ENCODE results near the gene DCXR.

The DCXR gene

DNA sequence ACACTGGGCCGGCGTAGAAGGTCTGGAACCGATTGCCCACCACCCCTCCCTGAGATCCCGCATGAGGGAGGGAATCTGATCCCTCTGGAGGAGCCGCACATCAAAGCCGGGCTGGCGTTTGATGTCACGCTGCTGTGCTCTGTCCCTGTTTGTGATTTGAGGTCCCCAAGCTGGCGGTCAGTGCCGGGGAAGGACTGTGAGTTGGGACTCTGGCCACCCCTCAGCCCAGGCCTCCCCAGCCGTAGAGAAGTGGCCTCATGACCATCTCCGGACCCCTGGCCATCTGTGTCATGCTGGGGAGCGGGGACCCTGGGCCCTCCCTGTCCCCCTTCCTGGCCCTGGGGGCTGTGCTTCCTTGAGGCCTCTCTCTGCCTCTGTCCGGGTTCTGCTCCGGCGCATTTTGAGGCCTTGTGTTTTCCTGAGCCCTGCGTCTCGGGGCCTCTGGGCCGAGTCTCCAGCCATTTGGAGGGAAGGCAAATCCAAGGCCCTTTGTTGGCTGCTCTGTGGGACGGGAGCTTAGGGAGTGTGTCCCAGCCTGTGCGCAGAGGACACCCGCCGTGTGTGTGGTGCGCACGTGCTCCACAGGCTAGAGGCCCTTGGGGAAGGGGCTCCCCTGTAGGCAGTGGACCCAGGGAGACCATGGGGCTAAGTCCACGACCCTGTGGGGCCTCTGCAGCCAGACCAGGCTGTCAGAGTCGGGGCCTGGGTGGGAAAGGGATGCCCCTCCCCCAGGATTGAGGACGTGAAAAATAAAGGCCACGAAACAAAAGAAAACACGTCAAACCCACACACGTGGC is 45.0 kb downstream of the DCXR start:
- Histone ChIP-seq H2BK5ac (ENCODE audit: low read depth, low read length, poor library complexity, severe bottlenecking) (no peak overlapping the region), H3K4me3 (ENCODE audit: insufficient read depth in 1 of 2, low read depth in 1 of 2, low read length in 2 of 2) (no peak overlapping the region), H3K36me3 (ENCODE audit: control insufficient read depth in 1 of 2, insufficient read depth in 2 of 2, low read depth in 1 of 2, low read length in 2 of 2) (peaks cover 19 to 78% of the 10 kb centered on the region in 2 experiments), H4K8ac (ENCODE audit: low read length) (peak overlapping the region; percentile 35), H3K27me3 (ENCODE audit: control insufficient read depth in 1 of 2, insufficient read depth in 1 of 2, low read length in 2 of 2) (no peaks in the 10 kb centered on the region), H4K91ac (ENCODE audit: low read length) (peak overlapping the region; percentile 48), H3K14ac (ENCODE audit: low read length in 2 of 2) (peak overlapping the region in 1 of 2 experiments; percentile 59), H2BK120ac (ENCODE audit: low read depth, low read length) (peak overlapping the region; percentile 61), H2AFZ (ENCODE audit: low read depth, low read length) (no peak overlapping the region), H3K4ac (ENCODE audit: low read depth in 1 of 2, low read length in 2 of 2) (peak overlapping the region; percentile 29 to 65), H3K23ac (ENCODE audit: low read length in 2 of 2) (no peak overlapping the region), H3K79me1 (replicated peaks; ENCODE audit: low read length, poor library complexity, severe bottlenecking) (peaks cover 47% of the 10 kb centered on the region), H2BK12ac (ENCODE audit: low read length in 2 of 2) (peak overlapping the region; percentile 40 to 72), H3K27ac (ENCODE audit: low read length, poor library complexity, severe bottlenecking) (no peak overlapping the region), H3K4me2 (ENCODE audit: low read length, poor library complexity, severe bottlenecking) (peak overlapping the region; percentile 50), H3K9me3 (ENCODE audit: control insufficient read depth, low read length) (no peaks in the 10 kb centered on the region), H3K4me1 (ENCODE audit: control insufficient read depth, insufficient read depth, low read depth, low read length) (peaks cover 41% of the 10 kb centered on the region), H3K18ac (ENCODE audit: low read depth in 1 of 2, low read length in 2 of 2) (peak overlapping the region; percentile 75 to 82), H2AK5ac (ENCODE audit: low read length, severe bottlenecking) (no peak overlapping the region), H2BK15ac (ENCODE audit: low read depth, poor library complexity, severe bottlenecking) (peak overlapping the region; percentile 26), H3K9ac (ENCODE audit: low read length) (no peak overlapping the region)
- no peak for DNase-seq
- 77% methylated on average over 31 of the region's 31 CpGs for WGBS

DNA sequence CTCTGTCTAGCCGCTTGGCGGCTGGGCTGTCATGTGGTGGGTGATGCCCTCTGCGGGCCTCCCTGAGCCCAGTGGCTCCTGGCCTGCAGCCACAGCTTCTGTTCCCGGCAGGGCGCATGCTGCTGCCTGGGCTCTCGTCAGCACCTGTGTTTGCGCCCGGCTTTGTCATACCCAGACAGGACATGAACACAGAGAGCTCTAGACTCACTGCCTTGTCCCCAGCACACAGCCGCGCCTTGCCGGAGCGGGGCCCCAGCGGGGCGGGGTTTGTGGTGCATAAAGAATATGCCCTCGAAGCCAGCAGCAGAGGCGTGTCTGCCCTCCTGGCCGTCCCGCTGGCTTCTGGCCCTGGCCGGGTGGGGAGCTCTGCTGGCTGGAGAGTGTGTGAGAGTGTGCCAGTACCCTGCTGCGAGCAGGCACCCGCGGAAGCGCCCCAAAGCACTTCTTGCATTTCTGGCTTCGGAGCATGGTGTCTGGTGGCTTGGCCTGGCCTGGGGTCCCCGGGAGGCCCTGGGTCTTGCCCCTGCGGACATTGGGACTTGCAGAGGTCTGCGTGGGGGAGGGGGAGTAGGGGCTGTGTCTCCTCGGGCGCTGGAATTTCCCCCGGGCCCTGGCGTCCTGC is 45.7 kb downstream of the DCXR start:
- H2AK5ac ChIP-seq (ENCODE audit: low read length, severe bottlenecking) = no peak overlapping the region
- H2BK5ac ChIP-seq (ENCODE audit: low read depth, low read length, poor library complexity, severe bottlenecking) = peak overlapping the region; percentile 34
- H2AFZ ChIP-seq (ENCODE audit: low read depth, low read length) = no peak overlapping the region
- peak overlapping the region in 1 of 2 experiments; percentile 53 for H3K14ac ChIP-seq (ENCODE audit: low read length in 2 of 2)
- DNase-seq = peak; percentile 59
- no peaks in the 10 kb centered on the region for H3K9me3 ChIP-seq (ENCODE audit: control insufficient read depth, low read length)
- peaks cover 50% of the 10 kb centered on the region for H3K79me1 ChIP-seq (replicated peaks; ENCODE audit: low read length, poor library complexity, severe bottlenecking)
- H4K91ac ChIP-seq (ENCODE audit: low read length) = peak overlapping the region; percentile 48
- peaks cover 18 to 79% of the 10 kb centered on the region in 2 experiments for H3K36me3 ChIP-seq (ENCODE audit: control insufficient read depth in 1 of 2, insufficient read depth in 2 of 2, low read depth in 1 of 2, low read length in 2 of 2)
- 40% methylated on average over 31 of the region's 31 CpGs for WGBS
- H3K4me1 ChIP-seq (ENCODE audit: control insufficient read depth, insufficient read depth, low read depth, low read length) = peaks cover 39% of the 10 kb centered on the region
- no peak overlapping the region for H2BK120ac ChIP-seq (ENCODE audit: low read depth, low read length)
- peak overlapping the region in 1 of 2 experiments; percentile 72 for H2BK12ac ChIP-seq (ENCODE audit: low read length in 2 of 2)
- no peak overlapping the region for H3K4me3 ChIP-seq (ENCODE audit: insufficient read depth in 1 of 2, low read depth in 1 of 2, low read length in 2 of 2)
- no peak overlapping the region for H3K23ac ChIP-seq (ENCODE audit: low read length in 2 of 2)
- peak overlapping the region; percentile 61 to 65 for H3K4ac ChIP-seq (ENCODE audit: low read depth in 1 of 2, low read length in 2 of 2)
- H4K8ac ChIP-seq (ENCODE audit: low read length) = peak overlapping the region; percentile 85
- H3K18ac ChIP-seq (ENCODE audit: low read depth in 1 of 2, low read length in 2 of 2) = peak overlapping the region; percentile 78 to 82
- no peak overlapping the region for H3K9ac ChIP-seq (ENCODE audit: low read length)
- H3K27ac ChIP-seq (ENCODE audit: low read length, poor library complexity, severe bottlenecking) = peak overlapping the region; percentile 40
- peak overlapping the region; percentile 17 for H2BK15ac ChIP-seq (ENCODE audit: low read depth, poor library complexity, severe bottlenecking)
- H3K4me2 ChIP-seq (ENCODE audit: low read length, poor library complexity, severe bottlenecking) = peak overlapping the region; percentile 50
- no peaks in the 10 kb centered on the region for H3K27me3 ChIP-seq (ENCODE audit: control insufficient read depth in 1 of 2, insufficient read depth in 1 of 2, low read length in 2 of 2)

DNA sequence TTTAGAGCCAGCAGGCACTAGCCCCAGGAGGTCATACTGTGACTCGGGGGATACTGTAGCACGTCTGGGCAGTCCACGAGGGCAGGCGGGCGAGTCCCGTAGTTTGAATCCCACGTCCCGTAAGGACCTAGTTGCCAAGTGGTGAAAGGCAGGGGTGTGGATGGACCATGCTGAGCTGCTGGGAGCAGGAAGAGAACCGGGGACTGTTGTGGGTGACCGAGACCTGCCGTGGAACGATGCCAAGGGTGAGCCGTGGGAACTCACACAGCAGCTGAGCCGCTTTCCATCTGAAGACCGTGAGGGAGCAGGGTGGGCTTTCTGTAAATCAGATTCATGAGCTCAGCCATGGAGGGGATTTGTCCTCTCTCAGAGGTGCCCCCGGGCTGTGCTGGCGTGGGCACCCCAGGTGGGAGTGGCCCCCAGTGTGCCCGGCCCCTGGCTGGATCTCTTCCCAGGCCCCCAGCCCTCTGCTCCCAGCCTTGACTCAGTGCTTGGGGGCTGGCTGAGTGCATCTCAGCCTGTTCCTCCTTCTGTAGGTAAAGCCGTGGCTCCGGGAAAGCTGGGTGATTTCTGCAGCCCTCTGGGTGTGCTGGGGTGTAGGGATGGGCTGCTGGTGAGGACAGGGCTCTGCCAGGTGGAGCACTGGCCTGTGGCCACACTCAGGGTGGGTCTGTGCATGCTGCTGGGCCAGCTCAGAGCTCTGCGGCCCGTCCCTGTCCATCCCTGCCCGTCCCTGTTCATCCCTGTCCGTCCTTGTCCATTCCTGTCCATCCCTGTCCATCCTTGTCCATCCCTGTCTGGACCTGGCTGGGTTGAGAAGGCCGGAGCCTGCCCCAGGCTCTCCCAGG is 46.4 kb downstream of the DCXR start:
- H3K27me3 ChIP-seq (ENCODE audit: control insufficient read depth in 1 of 2, insufficient read depth in 1 of 2, low read length in 2 of 2) = no peaks in the 10 kb centered on the region
- peak overlapping the region in 1 of 2 experiments; percentile 66 for H2BK12ac ChIP-seq (ENCODE audit: low read length in 2 of 2)
- H2AK5ac ChIP-seq (ENCODE audit: low read length, severe bottlenecking) = no peak overlapping the region
- no peaks in the 10 kb centered on the region for H3K9me3 ChIP-seq (ENCODE audit: control insufficient read depth, low read length)
- no peak overlapping the region for H3K4me3 ChIP-seq (ENCODE audit: insufficient read depth in 1 of 2, low read depth in 1 of 2, low read length in 2 of 2)
- H2BK5ac ChIP-seq (ENCODE audit: low read depth, low read length, poor library complexity, severe bottlenecking) = no peak overlapping the region
- H2BK15ac ChIP-seq (ENCODE audit: low read depth, poor library complexity, severe bottlenecking) = no peak overlapping the region
- peak overlapping the region; percentile 55 to 82 for H3K18ac ChIP-seq (ENCODE audit: low read depth in 1 of 2, low read length in 2 of 2)
- H3K14ac ChIP-seq (ENCODE audit: low read length in 2 of 2) = peak overlapping the region in 1 of 2 experiments; percentile 53
- H4K8ac ChIP-seq (ENCODE audit: low read length) = peak overlapping the region; percentile 19
- H3K4me2 ChIP-seq (ENCODE audit: low read length, poor library complexity, severe bottlenecking) = no peak overlapping the region
- H3K4ac ChIP-seq (ENCODE audit: low read depth in 1 of 2, low read length in 2 of 2) = peak overlapping the region in 1 of 2 experiments; percentile 65
- peaks cover 39% of the 10 kb centered on the region for H3K4me1 ChIP-seq (ENCODE audit: control insufficient read depth, insufficient read depth, low read depth, low read length)
- no peak overlapping the region for H3K27ac ChIP-seq (ENCODE audit: low read length, poor library complexity, severe bottlenecking)
- peaks cover 54% of the 10 kb centered on the region for H3K79me1 ChIP-seq (replicated peaks; ENCODE audit: low read length, poor library complexity, severe bottlenecking)
- WGBS = 94% methylated on average over 25 of the region's 25 CpGs
- no peak overlapping the region for H3K9ac ChIP-seq (ENCODE audit: low read length)
- no peak overlapping the region for H3K23ac ChIP-seq (ENCODE audit: low read length in 2 of 2)
- H3K36me3 ChIP-seq (ENCODE audit: control insufficient read depth in 1 of 2, insufficient read depth in 2 of 2, low read depth in 1 of 2, low read length in 2 of 2) = peaks cover 21 to 78% of the 10 kb centered on the region in 2 experiments
- H4K91ac ChIP-seq (ENCODE audit: low read length) = peak overlapping the region; percentile 4
- DNase-seq = no peak
- H2BK120ac ChIP-seq (ENCODE audit: low read depth, low read length) = no peak overlapping the region
- no peak overlapping the region for H2AFZ ChIP-seq (ENCODE audit: low read depth, low read length)

Measured in mesenchymal stem cell (in vitro differentiated cells and primary cell).